A204.1 (cell line): ENCODE measurements around the gene XPO6.

Source experiments
- FAIRE-seq: peaks from 2 replicates; lab custom pipeline; 2012; peaks lifted over from hg19 to GRCh38; lab: Jason Lieb, UNC

XPO6 gene

DNA sequence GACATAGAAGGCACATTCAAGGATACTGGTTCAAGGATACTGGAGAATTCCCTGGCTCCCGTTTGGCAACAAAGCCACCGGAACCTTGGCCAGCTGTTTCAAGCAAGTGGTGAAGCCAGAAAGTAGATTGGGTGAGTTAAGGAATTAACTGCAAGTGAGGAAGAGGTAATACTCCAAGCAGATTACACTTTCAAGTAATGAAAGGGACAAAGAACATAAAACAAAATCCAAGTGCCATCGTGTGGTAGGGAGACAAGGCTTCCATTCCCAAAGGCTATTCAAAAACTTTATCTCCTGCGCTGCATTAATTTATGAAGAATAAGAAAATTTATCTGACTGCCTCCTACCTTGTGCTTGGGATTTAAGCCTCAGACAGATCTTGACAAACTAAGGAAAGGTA is 27.8 kb downstream of the XPO6 start:
- no peak for FAIRE-seq

DNA sequence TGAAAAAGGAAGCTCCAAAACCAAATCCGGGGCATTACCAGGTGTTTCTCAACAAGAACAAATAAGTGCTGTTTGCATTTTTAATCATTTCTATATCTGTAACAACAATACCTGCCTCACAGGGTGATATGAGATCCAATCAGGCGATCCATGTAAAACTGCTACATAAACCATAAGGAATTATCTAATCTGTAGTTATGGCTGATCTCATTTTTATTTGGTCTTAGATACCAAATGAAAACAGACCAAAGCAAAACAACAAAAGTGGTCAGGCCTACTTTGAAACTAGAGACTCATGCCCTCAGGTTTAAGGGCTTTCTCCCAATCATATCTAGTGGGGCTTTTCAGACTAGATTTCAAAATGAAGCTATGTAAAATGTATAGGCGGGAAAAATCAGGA is 28.3 kb downstream of the XPO6 start:
- no peak for FAIRE-seq

- no peak for FAIRE-seq
Measured at GRCh38 chr16:28182801-28183200, 29.0 kb downstream of the XPO6 start.

DNA sequence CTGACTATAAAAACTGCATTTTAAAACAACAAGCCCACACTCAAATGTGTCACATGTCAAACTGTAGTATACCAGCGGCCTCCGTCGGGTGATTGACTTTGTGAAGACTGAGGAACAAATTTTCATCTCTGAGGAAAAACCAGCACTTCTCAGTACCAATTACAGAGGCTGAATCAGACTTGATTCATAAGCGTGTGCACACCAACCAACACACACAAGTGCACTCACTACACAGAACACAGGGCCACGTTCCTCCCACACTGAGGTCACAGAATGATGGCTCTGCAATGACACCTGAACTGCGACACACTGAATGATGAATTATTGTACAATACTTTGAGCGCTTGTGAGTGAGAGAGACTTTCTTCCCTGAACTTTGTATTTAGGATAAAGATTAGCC is 29.6 kb downstream of the XPO6 start:
- FAIRE-seq = no peak

DNA sequence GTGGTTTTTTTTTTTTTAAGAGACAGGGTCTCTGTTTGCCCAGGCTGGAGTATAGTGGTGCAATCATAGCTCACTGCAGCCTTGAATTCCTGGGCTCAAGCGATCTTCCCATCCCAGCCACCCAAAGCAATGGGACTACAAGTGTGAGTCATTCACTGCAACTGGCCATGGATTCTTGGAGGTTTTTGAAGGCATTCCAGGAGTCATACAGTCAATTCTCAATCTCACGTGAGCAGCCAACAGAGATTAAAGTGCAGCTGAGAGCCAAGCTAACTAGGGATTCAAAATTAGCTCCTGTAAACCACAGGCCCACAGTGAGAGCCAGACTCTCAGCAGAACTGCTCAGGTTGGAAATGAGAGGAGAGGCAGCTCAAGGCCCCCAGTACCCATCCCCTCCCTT is 30.2 kb downstream of the XPO6 start:
- FAIRE-seq = no peak

GRCh38 chr16:28180655-28181460 is 30.9 kb downstream of the XPO6 start:
- no peak for FAIRE-seq

GRCh38 chr16:28179354-28179753 is 32.4 kb downstream of the XPO6 start:
- FAIRE-seq = no peak

GRCh38 chr16:28175715-28176114 is 36.0 kb downstream of the XPO6 start:
- no peak for FAIRE-seq

- no peak for FAIRE-seq
Measured at GRCh38 chr16:28172336-28172735, 39.4 kb downstream of the XPO6 start.

DNA sequence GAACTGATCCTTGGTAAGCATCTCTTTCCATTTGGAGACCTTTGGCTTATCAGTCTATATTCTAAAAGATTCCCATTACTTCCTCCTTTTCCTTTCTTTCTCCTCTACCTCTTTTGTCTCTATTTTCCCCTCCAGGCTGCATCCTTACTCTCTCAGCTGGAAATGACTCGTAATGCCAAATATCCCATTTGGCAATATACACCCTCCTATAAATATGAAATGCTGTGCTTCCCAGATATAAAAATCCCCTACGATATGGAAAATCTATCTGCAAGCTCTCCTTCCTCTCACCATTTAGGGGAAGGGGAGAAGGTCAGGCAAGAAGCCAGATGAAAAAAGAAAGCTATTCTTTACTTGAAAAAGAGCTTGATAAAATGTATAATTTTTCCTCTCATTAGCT is 39.9 kb downstream of the XPO6 start:
- no peak for FAIRE-seq

DNA sequence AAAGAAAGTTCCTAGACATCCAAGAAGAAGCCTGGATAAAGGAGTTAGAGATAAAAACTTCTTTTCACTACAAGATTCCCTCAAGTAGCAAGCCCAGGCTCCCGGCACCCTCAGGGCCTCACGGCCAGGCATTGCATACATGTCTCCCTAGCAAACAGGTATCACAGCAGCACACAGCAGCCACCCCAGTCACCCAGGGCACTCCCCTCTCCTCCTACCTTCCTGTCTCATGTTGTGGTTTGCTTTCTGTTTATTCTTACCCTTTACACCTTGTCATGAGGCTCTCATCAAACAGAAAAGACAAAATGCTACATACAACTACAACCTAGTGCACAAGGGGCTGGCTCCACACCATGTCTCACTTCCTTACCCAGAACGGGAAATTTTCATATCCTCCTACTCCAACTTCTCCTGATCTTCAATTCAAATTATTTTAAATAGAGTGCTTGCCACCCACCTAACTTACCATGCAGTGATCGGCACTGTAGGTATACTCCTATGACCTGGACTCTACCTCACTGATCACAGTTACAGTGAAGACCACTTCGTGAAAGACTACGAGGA is 42.7 kb downstream of the XPO6 start:
- no peak for FAIRE-seq

- FAIRE-seq = no peak
Measured at GRCh38 chr16:28167730-28168129, 44.0 kb downstream of the XPO6 start.

GRCh38 chr16:28167221-28167620 is 44.5 kb downstream of the XPO6 start:
- no peak for FAIRE-seq

DNA sequence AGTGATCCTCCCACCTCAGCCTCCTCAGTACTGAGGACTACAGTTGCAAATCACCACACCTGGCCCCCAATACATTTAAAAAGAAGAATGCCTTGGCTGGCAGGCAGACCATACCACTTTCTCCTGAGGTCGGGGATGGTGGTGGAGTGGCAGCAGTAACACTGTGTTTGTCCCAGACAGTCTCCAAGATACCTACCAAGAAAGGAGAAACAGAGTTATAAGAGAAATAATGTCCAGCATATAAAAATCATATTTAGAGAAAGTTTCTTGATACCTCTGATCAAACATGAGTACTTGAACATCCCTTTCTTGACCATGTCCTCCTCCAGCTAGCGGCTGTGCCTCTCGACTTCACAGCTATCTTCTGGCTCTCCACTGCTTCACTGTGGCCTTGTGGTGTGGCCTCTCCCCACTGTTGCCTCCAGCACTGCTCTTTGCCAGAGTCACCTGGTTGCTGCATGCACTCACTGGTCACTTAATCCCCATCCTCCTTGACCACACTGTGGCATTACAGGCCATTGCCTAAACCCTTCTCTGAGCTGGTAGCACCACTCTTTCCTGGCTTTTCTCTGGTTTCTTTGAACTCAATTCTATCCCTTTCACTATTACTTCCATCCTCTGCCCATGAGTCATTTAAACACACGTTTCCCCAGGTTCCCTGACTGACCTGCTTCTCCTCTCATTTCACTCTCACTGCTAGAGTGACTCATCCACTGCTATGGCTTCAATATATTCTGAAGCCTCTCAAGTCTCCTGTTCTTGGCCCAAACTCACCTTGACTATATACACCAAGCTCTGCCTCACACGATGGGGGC is 45.2 kb downstream of the XPO6 start:
- no peak for FAIRE-seq

GRCh38 chr16:28165598-28165997 is 46.2 kb downstream of the XPO6 start:
- FAIRE-seq = no peak

DNA sequence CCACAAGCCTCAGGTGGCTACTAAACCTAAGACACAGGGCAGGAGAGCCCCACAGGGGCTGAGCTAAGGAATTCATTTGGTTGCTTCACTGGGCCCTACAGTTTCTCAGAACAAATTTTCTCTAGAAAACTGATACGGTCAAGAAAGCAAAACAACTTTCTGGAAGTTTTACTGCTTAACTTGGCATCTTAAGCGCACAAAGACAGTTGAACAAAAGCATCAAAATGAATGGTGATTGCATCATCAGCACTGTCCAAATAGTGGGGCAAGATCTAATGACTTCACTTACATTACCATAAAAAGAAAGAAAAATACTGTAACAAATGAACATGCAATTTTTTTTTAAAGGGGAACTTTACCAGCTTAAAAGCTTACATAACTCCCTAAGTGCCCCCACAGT is 47.6 kb downstream of the XPO6 start:
- no peak for FAIRE-seq

GRCh38 chr16:28163699-28164098 is 48.1 kb downstream of the XPO6 start:
- FAIRE-seq = no peak

GRCh38 chr16:28162326-28162877 is 49.4 kb downstream of the XPO6 start:
- FAIRE-seq = no peak

DNA sequence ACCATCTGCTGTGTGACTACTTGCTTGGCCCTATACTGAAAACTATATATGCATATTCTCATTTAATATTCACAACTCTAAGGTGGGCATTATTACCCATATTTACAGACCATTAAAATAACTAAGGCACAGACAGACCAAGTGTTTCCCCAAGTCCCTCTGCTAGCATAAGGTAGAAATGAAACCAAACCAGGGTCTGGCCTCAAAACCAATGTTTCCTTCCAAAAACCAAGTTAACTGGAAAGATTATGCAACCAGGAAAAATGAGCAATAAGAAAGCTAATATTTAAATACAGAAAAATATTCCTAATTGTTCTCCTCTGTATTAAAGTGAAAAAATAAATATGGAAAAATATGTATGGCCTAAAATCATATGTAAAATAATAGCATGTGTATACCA is 50.1 kb downstream of the XPO6 start:
- no peak for FAIRE-seq

GRCh38 chr16:28158136-28158535 is 53.6 kb downstream of the XPO6 start:
- FAIRE-seq = no peak

GRCh38 chr16:28156056-28156680 is 55.6 kb downstream of the XPO6 start:
- no peak for FAIRE-seq

GRCh38 chr16:28155293-28155692 is 56.5 kb downstream of the XPO6 start:
- FAIRE-seq = no peak

DNA sequence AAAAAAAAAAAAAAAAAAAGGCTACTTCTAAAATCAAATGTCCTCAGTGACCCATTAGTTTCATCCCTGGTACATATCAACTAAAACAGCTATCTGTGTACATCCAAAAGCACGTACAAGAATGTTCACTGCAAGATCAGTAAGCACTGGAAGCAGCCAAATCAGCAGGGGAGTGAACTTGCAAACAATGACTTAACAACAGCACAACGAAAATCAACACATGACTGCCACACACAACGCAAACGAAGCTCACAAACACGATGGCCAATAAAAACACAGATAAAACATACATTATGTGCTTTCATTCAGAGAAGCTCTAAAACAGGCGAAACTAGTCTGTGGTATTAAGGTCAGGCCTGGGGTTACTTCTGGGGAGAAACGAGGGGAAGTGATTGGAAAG is 60.6 kb downstream of the XPO6 start:
- no peak for FAIRE-seq
